ENCODE measurements around the gene RTL1. TPM values are rescaled to one million over a fixed set of nuclear protein-coding genes. Genes with fewer than 3 reads are reported as not detected.

The RTL1 gene
- polyA plus RNA-seq, 1 experiment, result not detected

- no peaks in the 10 kb centered on the region; the same call in 1 of the 2 replicates for H3K27me3 ChIP-seq (ENCODE audit: control insufficient read depth, insufficient read depth, low read length)
- peaks cover 29% of the 10 kb centered on the region for H3K36me3 ChIP-seq (ENCODE audit: control insufficient read depth, insufficient read depth, low read length)
- POLR2A ChIA-PET, result no interaction called here
- H3K4me3 ChIP-seq (ENCODE audit: low read depth, low read length), result no peak overlapping the region
- no peak for DNase-seq (ENCODE audit: low read depth)
- TF ChIP-seq, protein P1, sequence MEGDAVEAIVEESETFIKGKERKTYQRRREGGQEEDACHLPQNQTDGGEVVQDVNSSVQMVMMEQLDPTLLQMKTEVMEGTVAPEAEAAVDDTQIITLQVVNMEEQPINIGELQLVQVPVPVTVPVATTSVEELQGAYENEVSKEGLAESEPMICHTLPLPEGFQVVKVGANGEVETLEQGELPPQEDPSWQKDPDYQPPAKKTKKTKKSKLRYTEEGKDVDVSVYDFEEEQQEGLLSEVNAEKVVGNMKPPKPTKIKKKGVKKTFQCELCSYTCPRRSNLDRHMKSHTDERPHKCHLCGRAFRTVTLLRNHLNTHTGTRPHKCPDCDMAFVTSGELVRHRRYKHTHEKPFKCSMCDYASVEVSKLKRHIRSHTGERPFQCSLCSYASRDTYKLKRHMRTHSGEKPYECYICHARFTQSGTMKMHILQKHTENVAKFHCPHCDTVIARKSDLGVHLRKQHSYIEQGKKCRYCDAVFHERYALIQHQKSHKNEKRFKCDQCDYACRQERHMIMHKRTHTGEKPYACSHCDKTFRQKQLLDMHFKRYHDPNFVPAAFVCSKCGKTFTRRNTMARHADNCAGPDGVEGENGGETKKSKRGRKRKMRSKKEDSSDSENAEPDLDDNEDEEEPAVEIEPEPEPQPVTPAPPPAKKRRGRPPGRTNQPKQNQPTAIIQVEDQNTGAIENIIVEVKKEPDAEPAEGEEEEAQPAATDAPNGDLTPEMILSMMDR (IDR thresholded peaks at IDR 0.05; ENCODE audit: insufficient read depth, low read depth, low read length), result no peak
- CTCF ChIA-PET, result interaction anchor here (1.1 kb wide), 1 partner anchor 275 kb away, joined by 3 read pairs; no protein-coding TSS in a partner anchor
These were observed 5.1 kb downstream of the RTL1 start for GRCh38 chr14:100898465-100898864.

DNA sequence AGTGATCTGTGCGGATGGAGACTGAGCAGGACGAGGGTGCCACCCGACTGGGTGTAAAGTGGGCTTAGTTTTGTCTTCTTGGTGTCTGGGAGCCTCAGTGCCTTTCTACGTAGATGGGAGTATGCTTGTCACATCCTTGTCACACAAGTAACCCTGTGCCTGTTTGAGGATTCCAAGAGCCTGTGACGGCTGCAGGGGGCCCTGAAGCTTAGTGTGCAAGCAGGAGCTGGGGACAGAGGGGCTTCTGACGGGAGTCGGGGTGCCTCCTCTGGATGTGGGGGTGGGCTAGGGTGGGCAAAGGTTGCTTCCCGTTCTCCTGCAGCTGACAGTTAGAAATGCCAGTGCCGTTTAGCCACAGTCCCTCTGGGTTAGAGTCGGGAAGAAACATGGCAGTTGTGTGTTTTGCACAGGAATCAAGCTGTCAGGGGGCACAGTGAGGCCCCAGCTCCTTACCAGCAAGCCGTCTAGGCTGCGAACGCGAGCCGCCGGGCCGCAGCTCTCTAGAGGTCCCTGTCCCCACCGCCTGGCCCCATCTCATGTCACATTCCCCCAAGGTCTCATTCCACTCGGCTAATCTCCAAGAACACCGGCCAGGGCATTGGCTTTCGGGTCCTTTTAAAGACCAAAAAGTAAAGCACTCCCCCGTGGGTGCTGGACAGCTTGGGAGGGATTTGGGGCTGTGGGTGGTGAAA lies 7.0 kb downstream of the RTL1 start:
- Histone ChIP-seq H3K4me3 (ENCODE audit: low read depth, low read length) (no peak overlapping the region), H3K36me3 (ENCODE audit: control insufficient read depth, insufficient read depth, low read length) (peaks cover 22% of the 10 kb centered on the region), H3K27me3 (ENCODE audit: control insufficient read depth, insufficient read depth, low read length) (no peaks in the 10 kb centered on the region; the same call in 1 of the 2 replicates)
- no peak for DNase-seq (ENCODE audit: low read depth)
- TF ChIP-seq, protein P1 (IDR thresholded peaks at IDR 0.05; ENCODE audit: insufficient read depth, low read depth, low read length), result no peak
- CTCF ChIA-PET, result no interaction called here
- POLR2A ChIA-PET, result no interaction called here

DNA sequence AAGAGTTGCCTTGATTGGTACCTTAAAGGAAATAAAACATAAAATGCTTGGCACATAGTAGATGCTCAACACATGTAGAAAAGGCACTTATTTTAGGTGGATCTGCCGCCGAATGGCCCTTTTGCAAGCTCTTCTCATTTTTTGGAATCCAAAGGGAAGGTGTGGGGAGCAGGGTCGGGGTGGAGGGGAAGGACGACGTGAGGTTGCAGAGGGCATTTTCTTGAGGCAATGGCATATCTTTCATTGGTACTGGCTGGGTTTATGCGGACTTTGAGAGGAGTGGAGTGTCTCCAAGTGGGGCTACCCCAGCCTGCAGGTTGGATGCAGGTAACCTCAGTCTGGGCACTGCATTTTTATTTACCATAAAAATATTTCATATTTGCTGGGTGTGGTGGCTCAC lies 8.1 kb downstream of the RTL1 start:
- Histone ChIP-seq H3K27me3 (ENCODE audit: control insufficient read depth, insufficient read depth, low read length) (no peaks in the 10 kb centered on the region), H3K4me3 (ENCODE audit: low read depth, low read length) (no peak overlapping the region), H3K36me3 (ENCODE audit: control insufficient read depth, insufficient read depth, low read length) (peaks cover 23% of the 10 kb centered on the region)
- DNase-seq (ENCODE audit: low read depth), result no peak
- ChIA-PET CTCF (no interaction called here), POLR2A (interaction anchor here (0.6 kb wide), 1 partner anchor 693 kb away, joined by 5 read pairs; no protein-coding TSS in a partner anchor)
- TF ChIP-seq, protein P1 (IDR thresholded peaks at IDR 0.05; ENCODE audit: insufficient read depth, low read depth, low read length), result no peak

DNA sequence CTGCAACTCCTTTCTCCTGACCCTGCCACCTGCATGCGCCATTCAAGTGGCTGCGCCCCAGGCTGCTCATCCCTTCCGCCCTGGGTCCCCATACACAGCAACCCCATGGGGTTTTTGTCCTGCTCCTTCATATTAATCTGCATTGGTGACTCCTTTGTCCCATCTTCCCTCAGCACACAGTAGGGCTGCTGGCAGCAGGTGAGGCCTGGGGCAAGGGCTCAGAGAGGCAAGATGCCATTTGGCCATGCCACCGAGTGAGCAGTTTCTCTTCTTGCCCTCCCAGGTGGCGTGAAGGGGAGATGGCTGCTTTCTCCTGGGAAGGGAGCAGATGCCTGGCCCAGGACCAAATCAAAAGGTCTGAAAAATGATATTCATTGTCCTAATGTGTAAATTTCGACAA lies 9.1 kb downstream of the RTL1 start:
- ChIA-PET CTCF (no interaction called here), POLR2A (no interaction called here)
- no peak overlapping the region for H3K4me3 ChIP-seq (ENCODE audit: low read depth, low read length)
- TF ChIP-seq, protein P1 (IDR thresholded peaks at IDR 0.05; ENCODE audit: insufficient read depth, low read depth, low read length), result no peak
- no peak for DNase-seq (ENCODE audit: low read depth)
- peaks cover 28% of the 10 kb centered on the region for H3K36me3 ChIP-seq (ENCODE audit: control insufficient read depth, insufficient read depth, low read length)
- H3K27me3 ChIP-seq (ENCODE audit: control insufficient read depth, insufficient read depth, low read length), result no peaks in the 10 kb centered on the region

- Histone ChIP-seq H3K36me3 (ENCODE audit: control insufficient read depth, insufficient read depth, low read length) (peaks cover 25% of the 10 kb centered on the region), H3K27me3 (ENCODE audit: control insufficient read depth, insufficient read depth, low read length) (no peaks in the 10 kb centered on the region), H3K4me3 (ENCODE audit: low read depth, low read length) (no peak overlapping the region)
- no peak for DNase-seq (ENCODE audit: low read depth)
- ChIA-PET POLR2A (no interaction called here), CTCF (no interaction called here)
- TF ChIP-seq, protein P1 (IDR thresholded peaks at IDR 0.05; ENCODE audit: insufficient read depth, low read depth, low read length), result no peak
These were observed 9.8 kb downstream of the RTL1 start for GRCh38 chr14:100893760-100894159.

Measured in BJ (cell line).